ENCODE data around the gene EPB41L5. TPM values are rescaled to one million over a fixed set of nuclear protein-coding genes. Genes with fewer than 3 reads are reported as not detected.

The EPB41L5 gene
- total and polyA plus RNA-seq, 9 of the 15 experiments (the other 6 are each of a cell fraction or from before 2014, with no cell fraction given): 2.3 to 14.1 (median 8.2) TPM

DNA sequence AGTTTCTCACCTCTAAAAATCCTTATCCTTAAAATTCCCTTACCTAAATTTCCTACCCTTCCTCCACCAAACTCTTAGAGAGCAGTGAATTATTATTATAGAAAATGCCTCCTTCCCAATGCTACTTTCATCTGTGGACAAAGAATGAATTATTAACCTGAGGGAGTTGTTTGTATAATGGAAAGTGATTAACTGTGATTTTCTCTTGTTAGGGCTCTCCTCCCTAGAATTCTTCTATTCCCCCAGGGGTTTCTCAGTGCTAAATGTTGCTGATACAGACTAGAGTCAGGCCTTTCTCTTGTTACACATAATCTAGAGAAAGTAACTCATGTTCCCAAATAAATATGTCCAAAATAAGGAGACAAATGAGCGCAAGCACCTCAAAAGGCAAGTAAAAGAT, 23.3 kb downstream of the EPB41L5 start:
- no TSS peak for BruUV-seq (replicated peaks)
- H3K79me2 ChIP-seq (ENCODE audit: control insufficient read depth, insufficient read depth, low read length): no peaks in the 10 kb centered on the region
- DNase-seq (ENCODE audit: extremely low read depth in 1 of 4, low spot score in 3 of 4) (no peak), ATAC-seq (no peak), FAIRE-seq (no peak)
- no peaks in the 10 kb centered on the region for H3K36me3 ChIP-seq (ENCODE audit: control insufficient read depth, insufficient read depth, low read length)
- no peaks in the 10 kb centered on the region for H3K4me1 ChIP-seq (replicated peaks in 1 of 2; ENCODE audit: control insufficient read depth in 2 of 2, insufficient read depth in 2 of 2, low read length in 2 of 2)
- no peak overlapping the region for H3K9ac ChIP-seq (ENCODE audit: insufficient read depth in 1 of 2, low read depth in 2 of 2, low read length in 2 of 2)
- H3K27me3 ChIP-seq (ENCODE audit: control insufficient read depth in 2 of 2, insufficient read depth in 2 of 2, low read length in 2 of 2): no peaks in the 10 kb centered on the region
- H3K9me1 ChIP-seq (ENCODE audit: control insufficient read depth, insufficient read depth, low read length): no peaks in the 10 kb centered on the region
- WGBS (ENCODE audit: insufficient coverage, low coverage, missing lambda C conversion rate): 43% methylated on average over 1 of the region's 1 CpG
- H3K4me2 ChIP-seq (ENCODE audit: insufficient read depth, low read length): no peak overlapping the region
- no peaks in the 10 kb centered on the region; the same call in 1 of the 2 replicates for H4K20me1 ChIP-seq (replicated peaks; ENCODE audit: control insufficient read depth, insufficient read depth, low read length)
- CTCF ChIA-PET (ENCODE audit: low intra/inter-chr PET ratio): no interaction called here
- no peak overlapping the region for H3K4me3 ChIP-seq
- no peaks in the 10 kb centered on the region for H3K9me3 ChIP-seq (replicated peaks; ENCODE audit: control insufficient read depth, insufficient read depth, low read depth, low read length)
- intact Hi-C loops (cut with micrococcal nuclease) (no loop called here), in situ Hi-C loops (cut with MboI) (no loop called here)
- H3K27ac ChIP-seq (ENCODE audit: extremely low read depth, low read depth, low read length): no peak overlapping the region
- no peak overlapping the region for H2AFZ ChIP-seq (ENCODE audit: low read depth, low read length)
- TF ChIP-seq SMARCA5 (IDR thresholded peaks at IDR 0.05) (no peak), ZNF124 (CRISPR knock-in tag; IDR thresholded peaks at IDR 0.05) (no peak), SIX5 (IDR thresholded peaks at IDR 0.05; ENCODE audit: borderline replicate concordance in 1 of 2, insufficient read depth in 1 of 2, low read depth in 1 of 2, low read length in 2 of 2) (no peak), SREBF1 (IDR thresholded peaks at IDR 0.05; ENCODE audit: borderline replicate concordance, low read depth, low read length) (no peak), ZNF253 (CRISPR knock-in tag; conservative IDR thresholded peaks at IDR 0.05) (no peak), NEUROD1 (IDR thresholded peaks at IDR 0.05; ENCODE audit: borderline replicate concordance, low read depth, low read length, partially characterized antibody) (no peak)
- TF ChIP-seq, protein P1, sequence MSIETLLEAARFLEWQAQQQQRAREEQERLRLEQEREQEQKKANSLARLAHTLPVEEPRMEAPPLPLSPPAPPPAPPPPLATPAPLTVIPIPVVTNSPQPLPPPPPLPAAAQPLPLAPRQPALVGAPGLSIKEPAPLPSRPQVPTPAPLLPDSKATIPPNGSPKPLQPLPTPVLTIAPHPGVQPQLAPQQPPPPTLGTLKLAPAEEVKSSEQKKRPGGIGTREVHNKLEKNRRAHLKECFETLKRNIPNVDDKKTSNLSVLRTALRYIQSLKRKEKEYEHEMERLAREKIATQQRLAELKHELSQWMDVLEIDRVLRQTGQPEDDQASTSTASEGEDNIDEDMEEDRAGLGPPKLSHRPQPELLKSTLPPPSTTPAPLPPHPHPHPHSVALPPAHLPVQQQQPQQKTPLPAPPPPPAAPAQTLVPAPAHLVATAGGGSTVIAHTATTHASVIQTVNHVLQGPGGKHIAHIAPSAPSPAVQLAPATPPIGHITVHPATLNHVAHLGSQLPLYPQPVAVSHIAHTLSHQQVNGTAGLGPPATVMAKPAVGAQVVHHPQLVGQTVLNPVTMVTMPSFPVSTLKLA (conservative IDR thresholded peaks at IDR 0.05): no peak
- POLR2A ChIA-PET: no interaction called here
